Measurements from ENCODE around the gene BTN2A1. TPM values are rescaled to one million over a fixed set of nuclear protein-coding genes. Genes with fewer than 3 reads are reported as not detected.

BTN2A1 gene
- total and polyA plus RNA-seq, 9 of the 15 experiments (the other 6 are each of a cell fraction or from before 2014, with no cell fraction given): 6.7 to 22.1 (median 16.4) TPM

DNA sequence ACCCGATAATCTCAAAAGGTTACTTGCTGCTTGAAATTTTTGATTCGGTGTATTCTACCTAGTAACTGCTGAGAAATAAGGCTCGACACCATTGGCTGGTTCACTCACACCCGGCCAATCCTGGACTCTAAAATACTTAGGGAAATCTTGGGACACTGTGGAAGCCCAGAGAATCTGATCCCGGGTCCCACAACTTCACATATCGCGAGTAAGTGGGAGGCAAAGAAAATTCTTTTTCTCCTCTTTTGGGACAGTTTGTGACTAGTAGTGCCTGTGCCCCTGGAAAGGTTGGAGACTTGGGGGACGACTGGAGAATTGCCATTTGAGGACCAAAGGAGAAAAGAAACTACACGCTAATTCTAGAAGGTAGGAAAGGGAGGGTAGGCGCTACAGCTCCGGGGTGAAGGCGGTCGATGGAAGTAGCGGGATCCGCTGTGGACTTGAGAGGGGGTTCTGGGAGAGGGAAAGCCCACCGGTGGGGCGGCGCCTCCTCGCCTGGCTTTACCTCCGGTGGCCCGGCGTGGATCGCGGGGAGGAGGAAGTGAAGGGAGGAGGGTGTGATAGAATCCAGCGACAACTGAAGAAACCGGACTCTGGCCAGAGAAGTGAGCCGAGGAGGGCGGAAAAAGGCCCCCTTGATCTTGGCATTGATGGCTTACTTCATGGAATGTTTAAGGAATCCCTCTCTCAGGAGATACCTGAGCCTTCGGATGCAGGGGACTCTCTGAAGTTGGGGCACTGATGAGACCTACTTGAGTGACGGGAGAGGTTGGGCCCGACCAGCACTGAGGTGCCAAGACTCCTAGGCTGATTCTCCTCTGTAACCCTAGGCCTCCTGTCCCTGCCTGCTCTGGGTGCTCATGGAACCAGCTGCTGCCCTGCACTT is 36.3 kb upstream of the BTN2A1 start (continued):
- TF ChIP-seq MXD1 (CRISPR knock-in tag; IDR thresholded peaks at IDR 0.05; ENCODE audit: borderline replicate concordance, poor library complexity, severe bottlenecking): no peak
- no peak for TF ChIP-seq ZBTB8A (IDR thresholded peaks at IDR 0.05; ENCODE audit: partially characterized antibody)
- no peak for TF ChIP-seq WHSC1 (IDR thresholded peaks at IDR 0.05; ENCODE audit: low read length)
- TF ChIP-seq TBL1XR1 (IDR thresholded peaks at IDR 0.05; ENCODE audit: low read length in 2 of 2): no peak; a peak in 1 of 4 replicates
- TF ChIP-seq BMI1 (IDR thresholded peaks at IDR 0.05; ENCODE audit: low read length): no peak
- 0 out of 2 replicates have a peak, but pooled peaks have one; percentile 18 for TF ChIP-seq SMAD4 (CRISPR knock-in tag; conservative IDR thresholded peaks at IDR 0.05)
- TF ChIP-seq ATF7 (IDR thresholded peaks at IDR 0.05): peak; percentile 37; the same call in 1 of the 2 replicates
- TF ChIP-seq ZNF280A (IDR thresholded peaks at IDR 0.05; ENCODE audit: low read depth, partially characterized antibody): no peak
- no peak for TF ChIP-seq CBFA2T2 (conservative IDR thresholded peaks at IDR 0.05)
- TF ChIP-seq MECOM (CRISPR knock-in tag; IDR thresholded peaks at IDR 0.05): no peak
- no peak for TF ChIP-seq ZNF3 (CRISPR knock-in tag; IDR thresholded peaks at IDR 0.05)
- peak; percentile 94; the same call in 1 of the 2 replicates for TF ChIP-seq GTF2F1 (IDR thresholded peaks at IDR 0.05; ENCODE audit: low read depth, low read length)
- TF ChIP-seq ESRRB (CRISPR knock-in tag; IDR thresholded peaks at IDR 0.05; ENCODE audit: borderline replicate concordance): no peak
- TF ChIP-seq, protein P1, sequence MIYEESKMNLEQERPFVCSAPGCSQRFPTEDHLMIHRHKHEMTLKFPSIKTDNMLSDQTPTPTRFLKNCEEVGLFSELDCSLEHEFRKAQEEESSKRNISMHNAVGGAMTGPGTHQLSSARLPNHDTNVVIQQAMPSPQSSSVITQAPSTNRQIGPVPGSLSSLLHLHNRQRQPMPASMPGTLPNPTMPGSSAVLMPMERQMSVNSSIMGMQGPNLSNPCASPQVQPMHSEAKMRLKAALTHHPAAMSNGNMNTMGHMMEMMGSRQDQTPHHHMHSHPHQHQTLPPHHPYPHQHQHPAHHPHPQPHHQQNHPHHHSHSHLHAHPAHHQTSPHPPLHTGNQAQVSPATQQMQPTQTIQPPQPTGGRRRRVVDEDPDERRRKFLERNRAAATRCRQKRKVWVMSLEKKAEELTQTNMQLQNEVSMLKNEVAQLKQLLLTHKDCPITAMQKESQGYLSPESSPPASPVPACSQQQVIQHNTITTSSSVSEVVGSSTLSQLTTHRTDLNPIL (CRISPR knock-in tag; IDR thresholded peaks at IDR 0.05): no peak
- peak; percentile 61 for TF ChIP-seq CHD1 (IDR thresholded peaks at IDR 0.05; ENCODE audit: low read length)
- no peak for TF ChIP-seq ELK3 (CRISPR knock-in tag; IDR thresholded peaks at IDR 0.05)
- no peak for TF ChIP-seq EGR1 (conservative IDR thresholded peaks at IDR 0.05)
- no peak for TF ChIP-seq FOXO4 (CRISPR knock-in tag; IDR thresholded peaks at IDR 0.05)
- TF ChIP-seq, protein P2, sequence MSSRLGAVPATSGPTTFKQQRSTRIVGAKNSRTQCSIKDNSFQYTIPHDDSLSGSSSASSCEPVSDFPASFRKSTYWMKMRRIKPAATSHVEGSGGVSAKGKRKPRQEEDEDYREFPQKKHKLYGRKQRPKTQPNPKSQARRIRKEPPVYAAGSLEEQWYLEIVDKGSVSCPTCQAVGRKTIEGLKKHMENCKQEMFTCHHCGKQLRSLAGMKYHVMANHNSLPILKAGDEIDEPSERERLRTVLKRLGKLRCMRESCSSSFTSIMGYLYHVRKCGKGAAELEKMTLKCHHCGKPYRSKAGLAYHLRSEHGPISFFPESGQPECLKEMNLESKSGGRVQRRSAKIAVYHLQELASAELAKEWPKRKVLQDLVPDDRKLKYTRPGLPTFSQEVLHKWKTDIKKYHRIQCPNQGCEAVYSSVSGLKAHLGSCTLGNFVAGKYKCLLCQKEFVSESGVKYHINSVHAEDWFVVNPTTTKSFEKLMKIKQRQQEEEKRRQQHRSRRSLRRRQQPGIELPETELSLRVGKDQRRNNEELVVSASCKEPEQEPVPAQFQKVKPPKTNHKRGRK (tag; IDR thresholded peaks at IDR 0.05): no peak
- TF ChIP-seq TBP (optimal IDR thresholded peaks at IDR 0.05; ENCODE audit: low read depth, low read length): peak; percentile 32
- no peak for TF ChIP-seq ZNF354B (CRISPR knock-in tag; IDR thresholded peaks at IDR 0.05)
